Ishikawa (cell line): ENCODE data around the gene IL17RE.

Source experiments
- FOXM1 ChIP-seq: IDR thresholded peaks from 2 replicates; pipeline ENCODE4 v1.6.1; 2012; ENCODE audit warnings: low read depth, borderline replicate concordance
- MAX ChIP-seq: IDR thresholded peaks from 2 replicates; pipeline ENCODE4 v1.6.1; 2012
- TAF1 ChIP-seq: IDR thresholded peaks from 2 replicates; pipeline ENCODE4 v1.6.1; 2012; ENCODE audit warnings: low read depth, mild to moderate bottlenecking
- TCF12 ChIP-seq: IDR thresholded peaks from 2 replicates; pipeline ENCODE4 v1.6.1; 2012; ENCODE audit warnings: low read depth

GRCh38 chr3:9951126-9951525, 48.5 kb downstream of the IL17RE start:
- TF ChIP-seq FOXM1 (no peak), TCF12 (no peak), MAX (no peak), TAF1 (no peak)
